Stimulated activated CD4-positive, alpha-beta T cell treated with anti-CD3 and anti-CD28 coated beads, TNF-alpha, amount 100 ng/mL, for 4 hours (primary cell): ENCODE results near the gene S100A16.
"Not testable (repeated sequence)": the region's sequence is repeated elsewhere in the genome, so short reads cannot be mapped to it uniquely, and the experiment has no call there.

Experiments
- DNase-seq, 3 experiments: peaks; one replicate each; pipeline ENCODE4 v3.0.0-alpha.2; 2020; ENCODE audit warnings: low read depth in 3 of 3

S100A16 gene

GRCh38 chr1:153585006-153585405 is 27.9 kb downstream of the S100A16 start:
- DNase-seq = no peak

- no peak for DNase-seq
Observed at GRCh38 chr1:153583976-153584375, 29.0 kb downstream of the S100A16 start.

- not testable (repeated sequence) for DNase-seq
Observed at GRCh38 chr1:153583514-153583913, 29.4 kb downstream of the S100A16 start.

- not testable (repeated sequence) for DNase-seq
Observed at GRCh38 chr1:153582836-153583235, 30.1 kb downstream of the S100A16 start.

GRCh38 chr1:153578936-153579335 is 34.0 kb downstream of the S100A16 start:
- DNase-seq = no peak

GRCh38 chr1:153578490-153578889 is 34.4 kb downstream of the S100A16 start:
- no peak for DNase-seq

GRCh38 chr1:153577624-153578051 is 35.3 kb downstream of the S100A16 start:
- DNase-seq = no peak

GRCh38 chr1:153577138-153577537 is 35.8 kb downstream of the S100A16 start:
- no peak for DNase-seq

- DNase-seq = not testable (repeated sequence)
Observed at GRCh38 chr1:153575497-153575896, 37.4 kb downstream of the S100A16 start.

- DNase-seq = not testable (repeated sequence)
Observed at GRCh38 chr1:153575081-153575491, 37.9 kb downstream of the S100A16 start.

- DNase-seq = no peak
Observed at GRCh38 chr1:153573351-153573750, 39.6 kb downstream of the S100A16 start.

GRCh38 chr1:153572569-153573015 is 40.3 kb downstream of the S100A16 start:
- peak in 2 of 3 experiments; percentile 23 to 29 for DNase-seq

GRCh38 chr1:153571706-153572105 is 41.2 kb downstream of the S100A16 start:
- no peak for DNase-seq

GRCh38 chr1:153570874-153571273 is 42.1 kb downstream of the S100A16 start:
- no peak for DNase-seq

- DNase-seq = no peak
Observed at GRCh38 chr1:153569465-153569864, 43.5 kb downstream of the S100A16 start.

GRCh38 chr1:153568367-153569099 is 44.4 kb downstream of the S100A16 start:
- peak; percentile 63 to 70 (median 69) for DNase-seq

GRCh38 chr1:153567621-153568366 is 45.1 kb downstream of the S100A16 start:
- DNase-seq = no peak

GRCh38 chr1:153566414-153567371 is 46.2 kb downstream of the S100A16 start:
- peak; percentile 71 to 89 (median 82) for DNase-seq

- DNase-seq = peak in 1 of 3 experiments; percentile 31
Observed at GRCh38 chr1:153565529-153566374, 47.2 kb downstream of the S100A16 start, which contains the start of gene S100A2. Gene S100A2, minus strand, starts transcription at chr1:153565844. Its CDS starts 1,967 bp downstream, at chr1:153563877.

- DNase-seq = no peak
Observed at GRCh38 chr1:153563991-153564390, 48.9 kb downstream of the S100A16 start.

- no peak for DNase-seq
Observed at GRCh38 chr1:153563483-153563901, 49.4 kb downstream of the S100A16 start.
